Mesenchymal stem cell (in vitro differentiated cells and primary cell): ENCODE data around the gene ACSS1.
A peak's percentile ranks its signal among the peaks of the same experiment; 100 is the strongest.

Experiments
- DNase-seq: peaks from one replicate; pipeline ENCODE4 v3.0.0-alpha.2; 2013
- H2AFZ ChIP-seq: one replicate; pipeline ENCODE4 v1.6.1; 2013; ENCODE audit warnings: low read depth, mild to moderate bottlenecking, control low read depth, inconsistent platforms, low read length, moderate library complexity
- H2AK5ac ChIP-seq: 2 replicates; pipeline ENCODE4 v1.6.1; 2013; ENCODE audit warnings: low read length, moderate library complexity, mild to moderate bottlenecking, inconsistent platforms; ENCODE audit not compliant: severe bottlenecking
- H2BK120ac ChIP-seq: one replicate; pipeline ENCODE4 v1.6.1; 2013; ENCODE audit warnings: low read depth, mild to moderate bottlenecking, inconsistent platforms, low read length, moderate library complexity
- H2BK12ac ChIP-seq, 2 experiments: one replicate each; pipeline ENCODE4 v1.6.1; 2013; ENCODE audit warnings: inconsistent platforms in 2 of 2, low read length in 2 of 2, mild to moderate bottlenecking in 2 of 2, moderate library complexity in 2 of 2, control low read depth in 1 of 2
- H2BK15ac ChIP-seq: one replicate; pipeline ENCODE4 v1.6.1; 2013; ENCODE audit warnings: mild to moderate bottlenecking, low read depth, inconsistent platforms; ENCODE audit not compliant: poor library complexity, severe bottlenecking
- H2BK5ac ChIP-seq: 2 replicates; pipeline ENCODE4 v1.6.1; 2013; ENCODE audit warnings: low read depth, mild to moderate bottlenecking, low read length, control low read depth, inconsistent platforms; ENCODE audit not compliant: poor library complexity, severe bottlenecking
- H3K14ac ChIP-seq, 2 experiments: one replicate each; pipeline ENCODE4 v1.6.1; 2013; ENCODE audit warnings: inconsistent platforms in 2 of 2, low read length in 2 of 2, control low read depth in 1 of 2, mild to moderate bottlenecking in 1 of 2, moderate library complexity in 1 of 2
- H3K18ac ChIP-seq, 2 experiments: one replicate each; pipeline ENCODE4 v1.6.1; 2013; ENCODE audit warnings: inconsistent platforms in 2 of 2, low read length in 2 of 2, control low read depth in 1 of 2, low read depth in 1 of 2, mild to moderate bottlenecking in 1 of 2
- H3K23ac ChIP-seq, 2 experiments: one replicate each; pipeline ENCODE4 v1.6.1; 2013; ENCODE audit warnings: inconsistent platforms in 2 of 2, low read length in 2 of 2, mild to moderate bottlenecking in 2 of 2, moderate library complexity in 2 of 2, control low read depth in 1 of 2
- H3K27ac ChIP-seq: 2 replicates; pipeline ENCODE4 v1.5.1; 2013; ENCODE audit warnings: mild to moderate bottlenecking, moderate library complexity, low read length, control low read depth, inconsistent platforms; ENCODE audit not compliant: poor library complexity, severe bottlenecking
- H3K27me3 ChIP-seq, 2 experiments: 2 replicates each; pipeline versions ENCODE4 v1.6.1 to v1.7.0; 2013; ENCODE audit warnings: low read length in 2 of 2, mild to moderate bottlenecking in 2 of 2, moderate library complexity in 2 of 2, control low read depth in 1 of 2, inconsistent platforms in 1 of 2; ENCODE audit not compliant: control insufficient read depth in 1 of 2, insufficient read depth in 1 of 2
- H3K36me3 ChIP-seq, 2 experiments: 2 replicates each; pipeline versions ENCODE4 v1.6.1 to v1.7.0; 2013; ENCODE audit warnings: low read length in 2 of 2, control low read depth in 1 of 2, inconsistent platforms in 1 of 2, low read depth in 1 of 2, mild to moderate bottlenecking in 1 of 2; ENCODE audit not compliant: insufficient read depth in 2 of 2, control insufficient read depth in 1 of 2
- H3K4ac ChIP-seq, 2 experiments: one replicate each; pipeline ENCODE4 v1.6.1; 2013; ENCODE audit warnings: inconsistent platforms in 2 of 2, low read length in 2 of 2, mild to moderate bottlenecking in 2 of 2, moderate library complexity in 2 of 2, control low read depth in 1 of 2, low read depth in 1 of 2
- H3K4me1 ChIP-seq: 2 replicates; pipeline ENCODE4 v1.6.1; 2013; ENCODE audit warnings: low read depth, low read length, control low read depth; ENCODE audit not compliant: control insufficient read depth, insufficient read depth
- H3K4me2 ChIP-seq: 2 replicates; pipeline ENCODE4 v1.6.1; 2013; ENCODE audit warnings: low read length, mild to moderate bottlenecking, inconsistent platforms; ENCODE audit not compliant: poor library complexity, severe bottlenecking
- H3K4me3 ChIP-seq, 2 experiments: 2 replicates each; pipeline versions ENCODE4 v1.5.1 to v1.7.0; 2013; ENCODE audit warnings: low read length in 2 of 2, mild to moderate bottlenecking in 2 of 2, control low read depth in 1 of 2, low read depth in 1 of 2; ENCODE audit not compliant: insufficient read depth in 1 of 2
- H3K79me1 ChIP-seq: replicated peaks from 2 replicates; pipeline ENCODE4 v1.6.1; 2013; ENCODE audit warnings: mild to moderate bottlenecking, control low read depth, low read length, inconsistent platforms; ENCODE audit not compliant: poor library complexity, severe bottlenecking
- H3K9ac ChIP-seq: 2 replicates; pipeline ENCODE4 v1.7.0; 2013; ENCODE audit warnings: mild to moderate bottlenecking, low read length, moderate library complexity
- H3K9me3 ChIP-seq: 2 replicates; pipeline ENCODE4 v1.7.0; 2013; ENCODE audit warnings: mild to moderate bottlenecking, low read length; ENCODE audit not compliant: control insufficient read depth
- H4K8ac ChIP-seq: one replicate; pipeline ENCODE4 v1.6.1; 2013; ENCODE audit warnings: inconsistent platforms, mild to moderate bottlenecking, low read length, moderate library complexity
- H4K91ac ChIP-seq: one replicate; pipeline ENCODE4 v1.6.1; 2013; ENCODE audit warnings: mild to moderate bottlenecking, low read length, inconsistent platforms
- WGBS: methylation state at CpG from one replicate; pipeline ENCODE4 v1.1.7; 2013; ENCODE audit warnings: mixed read lengths; 5-methylcytosine and 5-hydroxymethylcytosine counted together

The ACSS1 gene

DNA sequence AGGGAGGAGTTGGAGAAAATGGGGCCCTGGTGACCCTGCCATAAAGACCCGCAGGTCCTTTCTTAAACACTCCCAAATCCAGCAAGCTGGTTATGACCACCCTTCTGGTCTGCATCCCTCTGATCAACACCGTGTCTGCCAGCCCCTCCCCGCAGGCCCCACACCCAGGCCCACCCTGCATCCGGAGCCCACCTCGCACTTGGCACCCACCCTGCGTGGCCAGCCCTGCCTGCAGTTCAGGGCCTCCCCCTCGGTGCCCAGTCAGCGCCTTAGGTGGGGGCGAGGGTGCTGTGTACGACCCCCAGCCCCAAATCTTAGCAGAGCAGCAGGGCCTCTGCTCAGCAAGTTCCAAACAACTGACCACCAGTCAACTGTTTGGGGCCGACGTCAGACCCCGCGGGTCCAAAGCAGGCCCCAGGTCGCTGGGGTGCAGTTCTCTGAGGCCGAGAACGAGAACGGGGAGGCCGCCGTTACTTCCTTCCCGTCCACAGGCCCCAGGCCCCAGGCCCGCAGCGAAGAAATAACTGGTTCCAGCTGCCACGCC lies 1.2 kb downstream of the ACSS1 start:
- peak overlapping the region; percentile 2 for H4K91ac ChIP-seq
- H3K4me1 ChIP-seq, result peaks cover 47% of the 10 kb centered on the region
- no peak overlapping the region for H2BK15ac ChIP-seq
- H3K4me2 ChIP-seq, result peak overlapping the region; percentile 94
- peaks cover 8% of the 10 kb centered on the region for H3K79me1 ChIP-seq
- peak overlapping the region; percentile 62 to 81 for H3K4me3 ChIP-seq
- H2BK12ac ChIP-seq, result no peak overlapping the region
- H2BK5ac ChIP-seq, result no peak overlapping the region
- no peak overlapping the region for H3K4ac ChIP-seq
- H4K8ac ChIP-seq, result no peak overlapping the region
- H3K18ac ChIP-seq, result no peak overlapping the region
- no peak for DNase-seq
- H3K9me3 ChIP-seq, result no peaks in the 10 kb centered on the region
- no peak overlapping the region for H2AK5ac ChIP-seq
- H2AFZ ChIP-seq, result no peak overlapping the region
- WGBS, result 40% methylated on average over 24 of the region's 24 CpGs
- H3K14ac ChIP-seq, result no peak overlapping the region
- H3K23ac ChIP-seq, result no peak overlapping the region
- H3K27me3 ChIP-seq, result peaks cover 6 to 36% of the 10 kb centered on the region in 2 experiments
- no peak overlapping the region for H3K27ac ChIP-seq
- H2BK120ac ChIP-seq, result no peak overlapping the region
- no peaks in the 10 kb centered on the region for H3K36me3 ChIP-seq
- H3K9ac ChIP-seq, result peak overlapping the region; percentile 71

DNA sequence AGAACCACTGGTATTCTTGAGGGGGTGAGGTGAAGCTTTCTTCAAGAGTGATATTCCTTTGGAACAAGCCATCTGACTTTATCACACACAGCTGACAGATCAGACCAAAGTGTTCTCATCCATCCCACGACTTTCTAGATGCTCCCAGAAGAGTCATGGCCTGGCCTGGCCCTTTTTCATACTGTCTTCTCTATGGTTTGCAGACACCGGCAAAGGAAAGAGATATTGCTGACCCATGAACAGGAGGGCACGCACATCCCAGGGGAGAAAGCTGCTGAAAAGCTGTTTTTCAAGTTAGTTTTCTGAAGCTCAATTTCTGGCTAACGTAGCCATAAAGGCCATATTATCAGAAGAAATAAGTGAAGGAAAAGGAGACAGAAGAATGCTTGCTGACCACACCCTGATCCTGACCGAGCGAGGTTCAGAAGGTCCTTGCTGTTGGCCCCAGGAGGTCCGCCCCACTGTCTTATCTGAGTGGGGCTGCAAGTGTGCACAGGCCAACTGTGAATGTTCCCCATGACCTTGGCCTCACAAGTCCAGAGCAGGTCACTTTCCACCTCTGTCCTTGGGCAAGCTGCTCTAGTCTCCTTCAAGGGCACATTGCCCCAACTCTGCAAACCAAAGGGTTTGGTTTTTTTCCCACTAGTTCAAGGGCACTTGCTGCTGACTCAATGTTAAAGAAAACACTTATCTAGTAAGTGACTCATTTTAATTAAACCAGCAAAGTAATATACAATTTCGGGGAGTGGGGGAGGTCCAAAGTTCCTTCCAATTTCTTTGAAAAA lies 2.0 kb downstream of the ACSS1 start:
- Histone ChIP-seq H2BK120ac (no peak overlapping the region), H2AFZ (no peak overlapping the region), H3K9ac (no peak overlapping the region), H2BK15ac (no peak overlapping the region), H3K14ac (no peak overlapping the region), H3K27ac (no peak overlapping the region), H3K23ac (no peak overlapping the region), H4K8ac (no peak overlapping the region), H2BK5ac (no peak overlapping the region), H2BK12ac (no peak overlapping the region), H3K36me3 (no peaks in the 10 kb centered on the region), H4K91ac (no peak overlapping the region), H3K79me1 (peaks cover 10% of the 10 kb centered on the region), H3K27me3 (peaks cover 7 to 27% of the 10 kb centered on the region in 2 experiments), H3K4ac (no peak overlapping the region), H3K9me3 (no peaks in the 10 kb centered on the region), H2AK5ac (no peak overlapping the region), H3K4me3 (peak overlapping the region in 1 of 2 experiments; percentile 81), H3K4me1 (peaks cover 40% of the 10 kb centered on the region), H3K18ac (no peak overlapping the region), H3K4me2 (no peak overlapping the region)
- DNase-seq, result no peak
- 86% methylated on average over 7 of the region's 8 CpGs for WGBS

DNA sequence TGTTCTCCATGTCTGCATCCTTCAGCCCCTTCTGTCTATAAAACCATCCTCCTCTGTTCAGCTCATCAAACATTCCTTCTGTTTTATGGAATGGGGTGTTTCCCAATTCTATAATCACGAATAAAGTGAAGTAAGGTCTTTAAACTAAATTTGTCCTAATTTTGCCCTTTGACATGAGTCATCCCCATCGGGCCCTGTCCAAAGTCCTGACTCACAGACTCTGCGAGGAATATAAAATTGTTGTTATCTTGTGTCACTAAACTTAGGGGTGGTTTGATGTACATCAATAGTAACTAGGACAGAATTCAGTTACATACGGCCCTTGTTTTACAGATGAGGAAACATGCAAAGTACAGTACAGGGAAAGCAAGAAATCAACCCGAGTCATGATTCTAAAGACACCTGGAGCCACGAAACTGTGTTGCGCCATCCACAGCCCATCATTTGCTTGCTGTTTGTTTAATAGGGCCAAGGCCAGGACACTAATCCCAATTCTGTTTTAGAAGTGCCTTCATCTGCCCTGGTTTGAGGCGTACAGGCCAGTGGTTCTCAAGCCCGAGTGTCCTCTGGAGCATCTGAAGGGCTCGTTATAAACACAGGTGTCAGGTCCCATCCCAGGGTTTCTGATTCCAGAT lies 2.8 kb downstream of the ACSS1 start:
- H3K4me1 ChIP-seq, result peaks cover 39% of the 10 kb centered on the region
- no peak overlapping the region for H3K14ac ChIP-seq
- H3K79me1 ChIP-seq, result peaks cover 10% of the 10 kb centered on the region
- no peak overlapping the region for H3K4me3 ChIP-seq
- WGBS, result 91% methylated on average over 9 of the region's 10 CpGs
- no peak overlapping the region for H2BK12ac ChIP-seq
- H3K9ac ChIP-seq, result no peak overlapping the region
- no peak overlapping the region for H2BK15ac ChIP-seq
- H3K36me3 ChIP-seq, result no peaks in the 10 kb centered on the region
- no peaks in the 10 kb centered on the region for H3K9me3 ChIP-seq
- no peak overlapping the region for H4K91ac ChIP-seq
- no peak overlapping the region for H4K8ac ChIP-seq
- no peak overlapping the region for H3K27ac ChIP-seq
- H3K4me2 ChIP-seq, result no peak overlapping the region
- no peak for DNase-seq
- H2BK5ac ChIP-seq, result no peak overlapping the region
- no peak overlapping the region for H3K23ac ChIP-seq
- peaks cover 12 to 21% of the 10 kb centered on the region in 2 experiments for H3K27me3 ChIP-seq
- no peak overlapping the region for H2BK120ac ChIP-seq
- no peak overlapping the region for H2AFZ ChIP-seq
- H3K4ac ChIP-seq, result no peak overlapping the region
- H3K18ac ChIP-seq, result no peak overlapping the region
- no peak overlapping the region for H2AK5ac ChIP-seq

DNA sequence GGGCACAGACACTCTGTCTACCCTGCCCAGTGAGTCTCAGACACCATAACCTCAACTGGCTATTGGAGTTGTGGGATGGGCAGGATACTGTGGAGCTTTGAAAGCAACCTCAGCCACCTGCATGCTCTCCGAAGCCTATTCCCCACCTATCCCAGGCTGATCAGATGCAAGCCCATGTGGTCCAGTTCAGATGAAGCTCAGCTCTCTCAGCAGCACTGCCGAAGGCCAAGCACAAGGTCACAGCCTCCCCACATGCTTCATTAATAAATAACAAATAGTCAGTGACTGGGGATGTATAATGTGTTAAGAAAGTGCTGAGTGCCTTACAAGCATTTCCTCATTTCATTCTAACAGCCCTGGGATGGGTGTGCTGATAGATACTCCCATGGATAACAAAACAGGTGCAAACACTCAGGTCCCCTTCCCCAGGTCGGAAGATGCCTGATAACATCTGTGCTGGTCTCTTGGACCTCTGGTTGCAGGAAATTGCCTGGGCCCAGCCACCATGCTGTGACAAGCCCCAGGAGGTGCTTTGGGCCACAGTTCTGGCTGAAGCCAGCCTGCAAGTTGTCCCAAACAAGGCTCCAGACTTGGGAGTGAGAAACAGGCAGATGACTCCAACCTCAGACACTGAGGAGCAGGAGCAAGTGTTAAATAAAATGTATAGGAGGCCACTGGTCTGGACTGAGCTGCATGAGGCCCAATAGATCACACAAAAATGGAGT lies 3.7 kb downstream of the ACSS1 start:
- Histone ChIP-seq H3K9ac (no peak overlapping the region), H2BK120ac (no peak overlapping the region), H4K91ac (no peak overlapping the region), H3K18ac (no peak overlapping the region), H3K4me1 (peaks cover 37% of the 10 kb centered on the region), H3K14ac (no peak overlapping the region), H2AFZ (no peak overlapping the region), H2BK12ac (no peak overlapping the region), H3K4me2 (no peak overlapping the region), H4K8ac (no peak overlapping the region), H3K9me3 (no peaks in the 10 kb centered on the region), H2BK15ac (no peak overlapping the region), H3K27ac (no peak overlapping the region), H3K36me3 (no peaks in the 10 kb centered on the region), H3K27me3 (peaks cover 8 to 20% of the 10 kb centered on the region in 2 experiments), H3K23ac (no peak overlapping the region), H2AK5ac (no peak overlapping the region), H3K4me3 (no peak overlapping the region), H3K79me1 (peaks cover 10% of the 10 kb centered on the region), H2BK5ac (no peak overlapping the region), H3K4ac (no peak overlapping the region)
- DNase-seq, result no peak
- 63% methylated on average over 2 of the region's 3 CpGs for WGBS
